NCI-H1694 treated with DMSO at 0.1 percent for 48 hours (cell line): Measurements from ENCODE around the gene DDX56.
"Not testable (repeated sequence)": the region's sequence is repeated elsewhere in the genome, so short reads cannot be mapped to it uniquely, and the experiment has no call there.

Experiments
- DNase-seq: peaks from one replicate; lab custom pipeline; 2025; lab: John Stamatoyannopoulos, UW

DDX56 gene

DNA sequence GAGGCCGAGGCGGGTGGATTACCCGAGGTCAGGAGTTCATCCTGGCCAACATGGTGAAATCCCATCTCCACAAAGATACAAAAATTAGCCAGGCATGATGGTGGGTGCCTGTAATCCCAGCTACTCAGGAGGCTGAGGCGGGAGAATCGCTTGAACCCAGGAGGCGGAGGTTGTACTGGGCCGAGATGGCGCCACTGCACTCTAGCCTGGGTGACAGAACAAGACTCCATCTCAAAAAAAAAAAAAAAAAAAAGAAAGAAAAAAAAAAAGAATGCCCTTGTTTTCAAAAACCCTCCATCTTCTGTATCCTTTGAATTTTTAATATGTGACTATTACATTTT is 11.1 kb downstream of the DDX56 start:
- not testable (repeated sequence) for DNase-seq

DNA sequence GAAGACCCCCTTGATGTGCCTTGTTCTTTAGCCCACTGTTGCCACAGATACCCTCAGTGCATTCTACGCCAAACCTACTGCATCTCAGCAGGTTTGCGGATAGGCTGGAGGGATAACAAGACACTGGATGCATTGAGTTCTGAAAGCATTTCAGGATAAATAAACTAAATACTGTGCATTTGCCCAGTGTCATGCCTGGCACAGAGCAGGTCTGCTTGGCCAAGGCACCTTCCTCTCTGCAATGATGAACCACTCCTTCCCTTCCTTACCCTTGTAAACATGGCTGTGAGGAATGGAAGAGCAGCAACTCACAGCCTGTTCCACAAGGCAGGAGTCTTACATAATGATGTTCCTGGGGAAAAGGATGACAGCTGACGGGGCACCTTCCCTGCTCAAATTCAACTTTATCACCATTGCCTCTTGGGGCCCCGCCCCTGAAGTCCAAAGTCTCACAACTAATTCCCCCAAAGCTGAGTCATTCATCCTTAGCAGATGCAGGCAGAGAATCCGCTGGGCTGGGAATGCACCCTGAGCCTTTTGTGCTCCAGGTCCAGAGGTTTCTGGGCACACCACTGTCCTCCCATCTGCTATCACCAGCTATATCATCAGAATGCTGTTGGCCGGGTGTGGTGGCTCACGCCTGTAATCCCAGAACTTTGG is 11.6 kb downstream of the DDX56 start:
- no peak for DNase-seq

DNA sequence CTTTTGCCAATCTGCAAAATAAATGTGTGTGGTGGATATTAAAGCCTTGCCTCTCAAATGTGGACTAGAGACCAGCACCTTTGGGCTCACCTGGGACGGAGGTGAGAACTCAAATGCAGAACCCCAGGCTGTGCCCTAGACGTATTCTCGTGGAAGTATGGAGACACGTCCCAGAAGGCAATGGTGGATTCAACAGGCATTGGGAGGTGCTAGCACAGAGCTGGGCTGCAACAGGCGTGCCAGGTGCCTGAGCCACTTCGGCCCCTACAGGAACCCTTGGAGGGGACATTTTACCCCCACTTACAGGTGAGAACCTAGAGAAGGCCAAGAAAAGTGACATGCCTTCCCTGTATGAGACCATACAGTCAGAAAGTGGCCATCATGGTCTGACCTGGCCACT is 12.2 kb downstream of the DDX56 start:
- DNase-seq: no peak

DNA sequence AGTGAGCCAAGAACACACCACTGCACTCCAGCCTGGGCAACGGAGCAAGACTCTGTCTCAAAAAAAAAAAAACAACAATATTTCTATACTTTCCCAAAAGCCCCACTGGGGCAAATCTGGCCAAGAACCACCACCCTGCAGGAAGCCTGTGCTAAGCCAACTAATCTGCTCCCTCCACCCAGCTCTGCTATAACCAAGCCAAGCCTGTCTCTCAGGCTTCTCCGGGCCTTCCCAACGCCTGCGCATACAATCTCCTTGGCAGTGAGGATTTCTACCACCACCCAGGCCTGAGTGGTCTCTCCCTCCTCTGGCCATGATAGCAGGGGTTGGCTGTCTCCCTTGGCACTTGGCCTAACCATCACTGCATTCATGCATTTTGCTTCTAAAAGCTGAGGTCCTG is 14.2 kb downstream of the DDX56 start:
- no peak for DNase-seq

DNA sequence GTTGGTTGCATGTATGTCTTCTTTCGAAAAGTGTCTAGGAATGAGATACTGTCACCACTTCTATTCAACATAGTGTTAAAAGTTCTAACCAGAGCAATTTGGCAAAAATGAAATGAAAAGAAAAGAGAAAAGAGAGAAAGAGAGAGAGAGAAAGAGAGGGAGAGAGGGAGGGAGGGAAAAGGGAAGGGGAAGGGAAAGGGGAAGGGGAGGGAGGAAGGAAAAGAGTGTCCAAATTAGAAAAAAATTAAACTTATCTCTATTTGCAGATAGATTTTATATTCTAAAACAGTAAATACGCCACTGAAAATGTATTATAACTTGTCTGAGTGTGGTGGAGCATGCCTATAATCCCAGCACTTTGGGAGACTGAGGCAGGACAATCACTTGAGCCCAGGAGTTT is 16.2 kb downstream of the DDX56 start:
- no peak for DNase-seq

DNA sequence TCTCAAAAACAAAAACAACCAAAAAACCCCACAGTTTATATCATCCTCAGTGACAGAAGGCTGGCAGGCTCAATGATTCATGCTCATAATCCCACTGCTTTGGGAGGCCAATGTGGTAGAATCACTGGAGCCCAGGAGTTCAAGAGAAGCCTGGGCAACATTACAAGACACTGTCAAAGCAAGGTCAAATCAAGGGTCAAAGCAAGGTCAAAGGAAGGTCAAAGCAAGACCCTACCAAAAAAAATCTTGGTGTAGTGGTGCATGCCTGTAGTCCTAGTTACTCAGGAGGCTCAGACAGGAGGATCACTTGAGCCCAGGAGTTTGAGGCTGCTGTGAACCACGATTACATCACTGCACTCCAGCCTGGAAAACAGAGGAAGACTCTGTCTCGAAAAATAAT is 18.4 kb downstream of the DDX56 start:
- DNase-seq: no peak

DNA sequence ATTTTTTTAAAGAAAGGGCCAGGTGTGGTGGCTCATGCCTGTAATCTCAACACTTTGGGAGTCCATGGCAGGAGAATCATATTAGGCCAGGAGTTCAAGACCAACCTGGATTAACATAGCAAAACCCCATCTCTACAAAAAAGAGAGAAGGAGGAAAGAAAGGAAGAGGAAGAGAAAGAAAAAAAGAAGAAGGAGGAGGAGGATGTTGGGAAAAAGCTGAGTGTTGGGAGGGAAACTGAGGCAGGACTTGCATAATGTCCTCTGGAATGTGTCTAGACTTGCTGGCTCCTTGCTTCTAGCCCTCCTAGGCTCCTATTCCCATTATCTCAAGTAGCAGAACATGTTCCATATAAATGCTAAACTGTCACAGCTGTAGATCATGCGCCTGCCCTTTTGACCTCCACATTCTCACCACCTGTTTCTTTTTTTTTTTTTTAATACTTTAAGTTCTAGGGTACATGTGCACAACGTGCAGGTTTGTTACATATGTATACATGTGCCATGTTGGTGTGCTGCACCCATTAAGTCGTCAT is 21.2 kb downstream of the DDX56 start:
- not testable (repeated sequence) for DNase-seq

DNA sequence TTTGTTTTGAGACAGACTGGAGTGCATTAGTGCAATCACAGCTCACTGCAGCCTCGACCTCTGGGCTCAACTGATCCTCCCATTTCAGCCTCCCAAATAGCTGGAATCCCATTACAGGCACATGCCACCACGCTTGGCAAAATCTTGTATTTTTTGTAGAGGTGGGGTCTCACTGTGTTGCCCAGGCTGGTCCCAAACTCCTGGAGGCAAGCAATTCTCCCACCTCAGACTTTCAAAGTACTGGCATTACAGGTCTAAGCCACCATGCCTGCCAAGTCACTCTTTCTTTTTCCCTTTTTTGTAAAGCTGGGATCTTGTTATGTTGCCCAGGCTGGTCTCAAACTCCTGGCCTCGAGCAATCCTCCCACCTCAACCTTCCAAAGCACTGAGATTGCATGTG is 24.3 kb downstream of the DDX56 start:
- no peak for DNase-seq

DNA sequence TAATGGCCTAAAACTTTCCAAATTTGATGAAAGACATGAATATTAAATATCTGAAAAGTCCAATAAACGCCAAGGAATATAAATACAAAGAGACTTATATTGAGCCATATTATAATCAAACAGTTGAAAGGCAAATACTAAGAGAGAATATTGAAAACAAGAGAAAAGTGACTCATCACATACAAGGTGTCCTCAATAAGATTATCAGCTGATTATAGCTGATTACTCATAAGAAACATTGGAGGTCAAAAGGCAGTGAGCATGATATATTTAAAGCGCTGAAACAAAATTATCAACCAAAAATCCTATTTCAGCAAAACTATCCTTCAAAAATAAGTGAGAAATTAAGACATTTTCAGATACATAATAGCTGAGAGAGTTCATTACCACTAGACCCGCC is 24.8 kb downstream of the DDX56 start:
- no peak for DNase-seq

DNA sequence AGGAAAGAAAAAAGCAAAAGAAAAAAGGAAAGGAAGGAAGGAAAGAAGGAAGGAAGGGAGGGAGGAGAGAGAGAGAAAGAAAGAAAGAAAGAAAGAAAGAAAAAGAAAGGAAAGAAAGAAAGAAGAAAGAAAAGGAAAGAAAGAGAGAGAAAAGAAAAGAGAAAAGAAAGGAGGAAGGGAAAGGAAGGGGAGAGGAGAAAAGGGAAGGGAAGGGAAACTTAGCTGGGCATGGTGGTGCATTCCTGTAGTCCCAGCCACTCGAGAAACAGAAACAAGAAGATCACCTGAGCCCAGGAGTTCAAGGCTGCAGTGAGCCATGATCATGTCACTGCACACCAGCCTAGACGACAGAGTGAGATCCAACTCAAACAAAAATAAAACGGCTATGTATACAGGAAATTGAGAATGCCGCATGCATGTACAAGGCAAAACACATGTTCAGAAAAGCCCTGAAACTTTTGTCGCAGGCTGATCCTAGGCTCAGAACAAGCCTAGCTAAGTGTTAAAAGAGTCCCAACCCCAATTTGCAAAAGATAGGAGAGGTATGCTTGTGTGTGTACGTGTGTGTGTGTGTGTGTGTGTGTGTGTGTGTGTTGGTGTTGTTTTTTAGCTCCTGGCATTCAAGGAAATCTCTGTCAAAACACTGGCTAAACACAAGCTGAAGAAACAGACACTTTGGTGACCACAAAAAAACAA is 26.0 kb downstream of the DDX56 start:
- DNase-seq: no peak

DNA sequence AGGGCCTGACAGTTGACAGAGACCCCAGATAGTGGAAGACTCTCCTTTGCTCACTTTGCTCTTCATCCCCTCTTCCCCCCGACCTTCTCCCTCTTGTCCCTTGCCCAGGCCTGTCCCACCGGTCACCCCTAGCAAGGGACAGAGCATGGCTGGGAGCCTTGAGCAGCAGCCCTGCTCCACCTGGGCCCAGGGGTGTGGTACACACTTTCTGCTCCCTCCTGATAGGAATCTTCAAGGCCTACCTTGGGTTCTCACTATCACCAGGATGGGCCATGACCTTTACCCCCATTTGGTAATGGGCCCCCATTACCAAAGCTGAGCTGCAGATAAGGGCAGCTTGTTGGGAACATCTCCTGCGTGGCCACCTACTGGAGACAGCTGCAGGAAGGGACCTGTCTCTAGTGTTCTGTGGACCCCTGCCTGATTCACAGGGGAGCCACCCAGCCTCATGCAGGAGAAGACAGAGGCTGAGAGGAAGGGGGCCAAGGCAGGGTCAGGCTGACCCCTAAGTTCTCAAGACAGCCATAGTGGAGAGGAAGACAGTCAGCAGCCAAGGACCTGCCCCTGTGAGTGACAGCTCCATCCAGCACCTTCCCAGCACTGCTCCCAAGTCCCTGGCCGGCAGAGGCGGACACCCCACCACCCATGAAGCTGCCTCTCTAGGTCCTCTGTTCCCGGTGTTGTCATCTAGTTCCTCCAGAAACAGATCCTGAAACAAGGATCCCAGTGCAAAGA is 31.7 kb downstream of the DDX56 start:
- DNase-seq: no peak

DNA sequence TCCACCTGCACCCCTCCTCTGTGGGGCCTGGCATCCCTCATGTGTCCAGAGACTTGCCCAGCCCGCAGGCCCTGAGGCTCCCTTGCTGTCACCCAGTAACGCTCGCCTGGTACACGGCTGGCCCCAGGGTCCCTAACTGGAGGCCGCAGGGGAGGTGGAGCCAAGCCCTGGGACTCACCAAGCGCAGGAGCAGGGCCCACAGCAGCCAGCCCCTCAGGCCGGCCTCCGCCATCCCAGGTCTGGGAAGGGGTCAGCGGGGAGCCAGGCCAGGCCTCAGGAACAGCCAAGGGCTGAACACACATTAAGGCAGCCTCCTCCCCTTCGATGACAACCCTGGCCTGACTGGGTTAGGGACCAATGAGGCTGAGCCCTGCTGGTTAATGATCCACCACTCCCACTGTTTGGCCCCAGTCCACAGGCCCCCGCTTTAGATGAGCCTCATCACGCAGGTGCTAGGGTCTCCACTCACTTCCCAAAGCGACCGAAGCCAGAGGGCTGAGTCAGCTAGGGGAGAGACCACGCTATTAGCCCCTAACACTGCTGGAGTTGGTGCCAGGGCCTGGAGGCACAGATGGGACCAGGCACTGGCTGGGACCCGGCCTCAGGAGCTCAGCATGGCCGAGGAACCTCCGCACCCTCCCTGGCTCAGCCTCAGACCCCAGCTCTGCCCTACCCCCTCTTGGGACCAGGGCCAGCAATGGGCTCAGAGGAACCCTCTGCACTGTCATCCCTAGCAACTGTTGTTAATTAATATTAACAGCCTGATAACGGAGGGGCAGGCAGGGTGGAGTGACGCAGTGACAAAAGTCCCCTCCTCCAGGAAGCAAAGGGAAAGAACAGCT is 32.5 kb downstream of the DDX56 start, which contains the start of gene NPC1L1:
NPC1L1 (minus strand) TSS at position 303 of the 842 bp plus-strand sequence; CDS start at position 232, 71 bp downstream.
- no peak for DNase-seq

DNA sequence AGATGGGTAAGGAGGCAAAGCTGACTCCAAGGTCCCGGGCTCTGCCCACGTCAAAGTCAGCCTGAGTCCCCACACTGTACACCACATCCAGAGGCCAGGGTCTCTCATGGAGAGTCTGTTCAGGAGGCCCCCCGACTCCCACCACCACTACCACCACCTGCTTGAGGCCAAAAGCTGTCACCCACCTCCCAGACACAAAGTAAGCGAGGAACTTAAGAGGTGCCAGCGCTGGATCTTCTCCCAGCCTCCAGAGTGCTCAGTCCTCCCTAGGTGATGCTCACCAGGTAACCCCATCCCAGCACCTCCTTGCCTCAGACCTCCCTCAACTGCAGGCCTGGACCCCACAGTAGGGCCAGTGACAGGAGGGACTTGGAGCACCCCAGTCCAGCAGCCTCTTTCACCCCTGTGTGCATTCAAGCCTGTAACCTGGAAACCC is 33.1 kb downstream of the DDX56 start:
- no peak for DNase-seq

DNA sequence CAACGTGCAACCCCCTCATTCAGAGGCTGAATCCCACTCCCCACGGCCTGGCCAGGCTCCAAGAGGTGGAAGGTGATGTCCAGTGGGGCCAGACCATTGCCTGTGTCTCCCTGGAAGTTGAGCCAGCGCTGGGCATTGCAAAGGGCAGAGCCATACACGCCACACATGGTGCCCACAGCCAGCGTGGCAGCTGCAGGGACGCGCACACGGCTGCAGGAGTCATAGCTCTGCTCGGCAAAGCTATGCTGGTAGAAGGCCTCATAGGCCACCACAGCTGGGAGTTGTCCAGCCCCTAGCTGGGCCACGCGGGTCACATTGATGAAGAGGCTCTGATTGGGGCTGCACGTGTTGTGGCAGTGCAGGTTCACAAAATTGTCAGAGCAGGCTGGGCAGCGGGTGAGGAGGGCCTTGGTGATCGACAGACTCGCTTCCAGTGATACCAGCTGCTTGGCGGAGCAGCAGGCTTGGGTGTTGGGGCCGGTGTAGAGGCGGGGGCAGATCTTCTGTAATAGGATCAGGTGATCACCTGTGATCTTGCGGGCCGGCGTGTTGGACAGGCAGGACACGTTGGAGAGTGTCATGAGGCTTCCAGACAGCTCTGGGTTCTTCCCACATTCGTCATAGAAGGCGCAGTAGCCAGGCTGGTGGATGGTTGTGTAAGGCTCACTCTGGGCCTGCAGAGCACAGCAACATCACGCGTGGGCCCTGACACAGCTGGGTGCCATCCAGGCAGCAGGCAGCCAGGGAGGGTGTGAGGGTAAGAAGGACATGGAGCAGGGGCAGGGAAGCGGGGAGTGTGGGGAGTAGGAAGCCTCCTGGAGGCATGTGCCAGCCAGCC is 33.8 kb downstream of the DDX56 start:
- no peak for DNase-seq

DNA sequence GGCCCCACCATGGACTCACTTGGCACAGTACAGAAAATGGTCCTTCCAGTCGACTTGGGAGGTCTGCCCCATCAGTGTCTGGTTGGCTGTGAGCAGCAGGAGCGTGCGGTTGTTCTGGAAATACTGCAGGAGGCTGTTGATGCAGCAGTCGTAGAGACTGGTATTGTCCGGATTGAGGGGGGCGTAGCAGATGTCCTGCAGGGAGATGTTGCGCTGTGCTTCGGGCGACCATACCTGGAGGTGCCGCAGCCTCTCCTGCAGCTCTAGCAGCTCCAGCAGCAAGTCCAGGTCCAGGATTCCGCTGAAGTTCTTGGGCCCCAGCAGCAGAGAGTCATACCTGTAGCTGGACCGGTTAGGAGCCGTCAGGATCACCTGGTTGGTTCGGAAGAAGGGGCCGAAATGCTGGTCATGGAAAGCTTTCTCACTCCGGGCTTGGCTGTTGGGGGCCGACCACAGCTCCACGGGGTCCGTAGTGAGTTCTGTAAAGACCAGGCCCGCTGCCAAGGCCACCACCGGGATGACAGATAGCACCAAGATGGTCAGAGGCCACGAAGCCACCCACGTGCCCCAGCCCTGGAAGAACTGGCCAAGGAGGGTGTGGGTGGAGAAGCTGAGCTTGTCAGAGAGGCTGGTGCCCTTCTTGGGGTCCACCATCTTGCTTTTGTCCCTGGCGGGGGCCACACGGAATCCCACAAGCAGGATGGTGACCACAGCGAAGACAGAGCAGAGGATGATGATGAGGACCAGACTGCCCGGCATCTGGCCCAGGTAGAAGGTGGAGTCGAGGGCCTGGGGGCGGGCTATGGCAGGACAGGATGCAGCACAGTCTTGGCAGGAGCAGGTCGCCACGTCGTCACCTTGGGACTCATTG is 34.7 kb downstream of the DDX56 start:
- no peak for DNase-seq

DNA sequence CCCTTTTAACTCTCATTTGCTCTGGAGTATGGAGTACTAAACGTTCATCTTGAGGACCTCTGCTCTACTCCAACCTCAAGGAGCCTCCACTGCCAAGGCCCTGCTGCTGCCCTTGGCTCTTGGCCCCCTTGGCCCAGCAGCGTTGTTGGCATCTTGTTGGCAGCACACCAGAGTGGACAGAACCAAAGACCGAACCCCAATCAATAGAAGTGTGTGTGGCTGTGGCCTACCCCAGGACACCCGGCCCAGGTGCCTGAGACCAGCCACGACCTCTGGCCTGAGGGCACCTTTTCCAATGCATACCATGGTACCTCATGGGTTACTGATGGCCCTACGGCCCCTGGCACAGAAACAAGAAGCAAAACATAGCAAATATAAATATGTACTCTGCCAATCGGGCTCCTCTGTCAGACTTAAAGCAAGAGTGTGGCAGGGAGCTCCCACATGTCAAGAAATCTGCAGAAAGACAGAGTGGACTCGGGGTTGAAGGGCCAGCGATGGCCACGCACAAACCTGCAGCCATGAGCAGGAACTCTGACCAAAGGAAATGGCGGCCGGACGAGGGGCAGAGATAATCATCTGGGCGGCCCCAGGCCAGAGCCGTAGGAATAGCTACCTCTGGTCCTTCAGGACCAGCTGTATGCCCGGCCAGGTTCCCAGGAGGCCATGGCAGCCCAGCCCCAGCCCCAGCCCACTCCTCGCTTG is 35.5 kb downstream of the DDX56 start:
- no peak for DNase-seq

DNA sequence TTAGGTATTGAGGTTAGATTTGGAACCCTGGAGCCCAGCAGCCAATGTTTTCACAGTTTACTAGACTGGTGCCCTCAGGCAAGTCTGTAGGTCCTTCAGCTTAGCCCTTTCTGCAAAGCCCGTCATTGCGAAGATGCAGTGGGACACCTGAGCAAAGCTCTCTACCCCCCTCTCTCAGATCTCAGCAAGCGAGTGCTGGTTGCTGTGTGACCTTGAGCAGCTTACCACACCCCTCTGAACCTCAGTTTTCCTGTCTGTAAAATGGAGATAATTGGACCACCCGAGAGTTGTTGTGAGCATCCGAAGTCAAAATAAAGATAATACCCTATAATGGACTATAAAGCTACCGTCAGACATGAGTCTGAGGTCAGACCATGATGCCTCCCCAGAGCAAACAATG is 36.3 kb downstream of the DDX56 start:
- no peak for DNase-seq

DNA sequence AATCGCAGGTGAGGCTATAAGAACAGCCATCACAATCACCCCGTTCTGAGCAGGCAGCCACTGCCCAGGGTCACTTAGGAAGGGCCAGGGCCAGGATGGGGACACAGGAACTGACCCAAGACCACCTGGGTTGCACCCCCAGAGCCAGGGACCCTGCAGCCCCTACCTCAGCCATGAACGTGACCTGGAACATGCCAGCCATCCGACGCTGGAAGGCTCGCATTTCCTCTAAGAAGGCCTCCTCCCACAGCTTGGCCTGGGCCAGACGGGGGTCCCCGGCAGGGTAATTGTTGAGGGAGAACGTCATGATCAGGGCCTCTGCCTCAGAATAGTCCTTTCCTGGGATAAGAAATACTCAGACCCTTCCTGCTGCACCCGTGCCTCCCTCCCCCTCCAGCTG is 37.6 kb downstream of the DDX56 start:
- no peak for DNase-seq

DNA sequence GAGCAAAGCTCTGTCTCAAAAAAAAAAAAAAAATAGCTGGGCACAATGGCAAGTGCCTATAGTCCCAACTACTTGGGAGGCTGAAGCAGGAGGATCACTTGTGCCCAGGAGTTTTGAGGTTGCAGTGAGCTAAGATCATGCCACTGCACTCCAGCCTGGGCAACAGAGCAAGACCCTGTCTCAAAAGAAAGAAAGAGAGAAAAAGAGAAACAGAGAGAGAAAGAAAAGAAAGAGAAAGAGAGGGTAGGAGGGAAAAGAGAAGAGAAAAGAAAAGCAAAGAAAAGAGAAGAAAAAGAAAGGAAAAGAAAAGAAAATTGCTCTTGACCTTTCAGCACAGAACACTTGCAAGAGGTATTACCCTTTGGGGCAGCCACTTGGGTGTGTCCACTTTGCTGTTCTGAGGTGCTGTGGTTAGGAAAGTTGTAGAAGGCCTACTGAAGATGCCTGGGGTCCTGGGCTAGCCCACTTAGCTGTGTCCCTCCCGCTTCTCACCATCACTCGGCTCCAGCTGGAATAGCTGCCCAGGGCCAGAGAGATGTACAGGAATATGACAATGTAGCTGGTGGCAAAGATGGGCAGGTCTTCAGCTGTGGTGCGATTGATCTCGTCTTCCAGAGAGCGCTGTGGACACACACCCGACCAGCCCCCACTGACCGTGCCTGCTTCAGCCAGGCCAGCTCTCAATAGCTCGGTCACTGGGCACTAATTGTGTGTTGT is 38.2 kb downstream of the DDX56 start:
- no peak for DNase-seq
